ENCODE measurements around the gene PLA2G2F.

PLA2G2F gene

DNA sequence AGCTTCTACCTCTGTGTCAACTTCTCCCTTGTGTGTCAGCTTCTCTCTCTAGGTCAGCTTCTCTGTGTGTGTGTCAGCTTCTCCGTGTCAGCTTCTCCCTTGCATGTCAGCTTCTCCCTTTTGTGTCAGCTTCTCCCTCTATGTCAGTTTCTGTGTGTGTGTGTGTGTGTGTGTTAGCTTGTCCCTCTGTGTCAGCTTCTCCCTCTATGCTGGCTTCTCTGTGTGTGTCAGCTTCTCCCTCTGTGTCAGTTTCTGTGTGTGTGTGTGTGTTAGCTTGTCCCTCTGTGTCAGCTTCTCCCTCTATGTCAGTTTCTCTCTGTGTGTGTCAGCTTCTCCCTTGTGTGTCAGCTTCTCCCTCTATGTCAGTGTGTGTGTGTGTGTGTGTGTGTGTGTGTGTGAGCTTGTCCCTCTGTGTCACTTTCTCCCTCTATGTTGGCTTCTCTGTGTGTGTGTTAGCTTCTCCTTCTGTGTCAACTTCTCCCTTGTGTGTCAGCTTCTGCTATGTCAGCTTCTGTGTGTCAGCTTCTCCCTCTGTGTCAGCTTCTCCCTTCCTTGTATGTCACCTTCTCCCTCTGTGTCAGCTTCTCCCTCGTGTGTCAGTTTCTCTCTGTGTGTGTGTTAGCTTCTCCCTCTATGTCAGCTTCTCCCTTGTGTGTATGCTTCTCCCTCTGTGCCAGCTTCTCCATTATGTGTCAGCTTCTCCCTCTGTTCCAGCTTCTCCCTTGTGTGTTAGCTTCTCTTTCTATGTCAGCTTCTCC lies 40.4 kb downstream of the PLA2G2F start:
- DNase-seq (ENCODE audit: low spot score in 2 of 2) = no peak
- Histone ChIP-seq H3K9me3 (no peaks in the 10 kb centered on the region), H3K4me1 (no peaks in the 10 kb centered on the region), H3K4me3 (no peak overlapping the region), H3K36me3 (replicated peaks) (no peaks in the 10 kb centered on the region), H3K27me3 (ENCODE audit: low read depth) (peaks cover 2% of the 10 kb centered on the region; the same call in 1 of the 2 replicates)
- in situ Hi-C loops (cut with MboI; ENCODE audit: low sequenced_read_pairs) = no loop called here

- Histone ChIP-seq H3K9me3 (no peaks in the 10 kb centered on the region), H3K36me3 (replicated peaks) (no peaks in the 10 kb centered on the region), H3K4me1 (no peaks in the 10 kb centered on the region), H3K4me3 (no peak overlapping the region), H3K27me3 (ENCODE audit: low read depth) (peaks cover 7% of the 10 kb centered on the region)
- no peak for DNase-seq (ENCODE audit: low spot score in 2 of 2)
- in situ Hi-C loops (cut with MboI; ENCODE audit: low sequenced_read_pairs) = no loop called here
Observed at GRCh38 chr1:20180129-20180843, 41.2 kb downstream of the PLA2G2F start.

GRCh38 chr1:20180844-20181207 lies 41.7 kb downstream of the PLA2G2F start:
- in situ Hi-C loops (cut with MboI; ENCODE audit: low sequenced_read_pairs) = no loop called here
- DNase-seq (ENCODE audit: low spot score in 2 of 2) = no peak

DNA sequence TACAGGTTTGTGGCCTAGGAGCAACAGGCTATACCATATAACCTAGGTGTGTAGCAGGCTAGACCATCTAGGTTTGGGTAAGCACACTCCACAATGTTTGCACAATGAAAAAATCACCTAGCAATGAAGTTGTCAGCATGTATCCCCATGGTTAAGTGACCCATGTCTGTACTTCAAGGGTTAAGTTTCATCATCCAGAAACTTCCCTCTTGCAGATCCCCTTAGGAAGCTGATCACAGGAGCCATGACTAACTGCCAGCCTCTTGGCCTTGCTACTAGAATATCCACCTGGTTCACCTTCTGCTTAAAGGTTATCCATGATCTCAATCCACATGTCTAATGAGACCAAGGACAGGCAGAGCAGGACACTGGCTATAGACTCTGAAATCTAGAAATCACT lies 43.3 kb downstream of the PLA2G2F start:
- no peak for DNase-seq (ENCODE audit: low spot score in 2 of 2)
- in situ Hi-C loops (cut with MboI; ENCODE audit: low sequenced_read_pairs) = no loop called here
- Histone ChIP-seq H3K4me3 (no peak overlapping the region), H3K27me3 (ENCODE audit: low read depth) (peaks cover 21% of the 10 kb centered on the region), H3K4me1 (no peaks in the 10 kb centered on the region), H3K9me3 (no peaks in the 10 kb centered on the region), H3K36me3 (replicated peaks) (no peaks in the 10 kb centered on the region)

More at GRCh38 chr1:20180844-20181207, 41.7 kb downstream of the PLA2G2F start:
- Histone ChIP-seq H3K9me3 (no peaks in the 10 kb centered on the region), H3K4me3 (no peak overlapping the region), H3K27me3 (ENCODE audit: low read depth) (peaks cover 11% of the 10 kb centered on the region), H3K4me1 (no peaks in the 10 kb centered on the region), H3K36me3 (replicated peaks) (no peaks in the 10 kb centered on the region)

DNA sequence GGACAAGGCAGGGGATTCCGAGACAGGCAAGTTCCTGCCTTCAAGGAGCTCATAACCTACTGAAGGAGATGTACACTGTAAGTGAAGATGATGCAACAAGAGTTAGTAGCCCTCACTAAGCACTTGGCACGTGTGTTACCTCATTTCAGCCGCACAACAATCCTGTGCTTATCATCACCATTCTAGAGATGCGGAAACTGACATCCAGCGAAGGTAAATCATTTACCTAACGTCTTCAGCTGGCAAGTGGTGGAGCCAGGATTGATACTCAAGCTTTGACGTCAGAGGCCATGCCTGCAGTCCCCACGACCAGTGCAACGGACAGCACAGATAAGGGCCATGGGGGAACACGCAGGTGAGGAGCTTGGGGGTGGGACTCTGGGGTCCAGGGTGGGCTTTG lies 43.9 kb downstream of the PLA2G2F start:
- Histone ChIP-seq H3K27me3 (ENCODE audit: low read depth) (peaks cover 27% of the 10 kb centered on the region), H3K36me3 (replicated peaks) (no peaks in the 10 kb centered on the region), H3K9me3 (no peaks in the 10 kb centered on the region), H3K4me3 (no peak overlapping the region), H3K4me1 (no peaks in the 10 kb centered on the region)
- in situ Hi-C loops (cut with MboI; ENCODE audit: low sequenced_read_pairs) = no loop called here
- DNase-seq (ENCODE audit: low spot score in 2 of 2) = no peak

GRCh38 chr1:20183616-20184271 lies 44.6 kb downstream of the PLA2G2F start:
- no peaks in the 10 kb centered on the region for H3K36me3 ChIP-seq (replicated peaks)
- H3K4me1 ChIP-seq = no peaks in the 10 kb centered on the region
- peaks cover 34% of the 10 kb centered on the region for H3K27me3 ChIP-seq (ENCODE audit: low read depth)
- DNase-seq (ENCODE audit: low spot score in 2 of 2) = no peak
- H3K4me3 ChIP-seq = no peak overlapping the region
- in situ Hi-C loops (cut with MboI; ENCODE audit: low sequenced_read_pairs) = no loop called here
- H3K9me3 ChIP-seq = no peaks in the 10 kb centered on the region

DNA sequence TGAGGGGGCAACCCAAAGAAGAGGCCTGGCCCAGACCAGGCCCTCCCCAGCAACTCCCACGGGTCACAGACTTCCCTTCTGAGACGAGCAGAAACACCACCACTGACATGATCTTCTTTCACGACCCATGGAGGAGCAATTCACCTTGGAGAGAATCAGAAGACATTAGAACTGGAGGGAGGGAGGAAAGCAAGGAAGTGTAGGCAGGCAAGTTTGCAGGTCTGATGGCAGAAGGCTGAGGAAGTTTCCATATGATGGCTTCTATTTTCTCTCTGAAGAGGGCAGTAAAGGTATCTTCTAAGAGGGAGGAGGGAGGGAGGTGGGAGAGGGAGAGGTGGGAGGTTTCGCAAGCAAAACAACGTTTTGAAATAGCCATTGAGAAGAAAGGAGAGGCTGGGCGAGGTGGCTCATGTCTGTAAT lies 45.4 kb downstream of the PLA2G2F start:
- Histone ChIP-seq H3K27me3 (ENCODE audit: low read depth) (peaks cover 37% of the 10 kb centered on the region), H3K36me3 (replicated peaks) (no peaks in the 10 kb centered on the region), H3K4me1 (no peaks in the 10 kb centered on the region), H3K4me3 (no peak overlapping the region), H3K9me3 (no peaks in the 10 kb centered on the region)
- in situ Hi-C loops (cut with MboI; ENCODE audit: low sequenced_read_pairs) = no loop called here
- DNase-seq (ENCODE audit: low spot score in 2 of 2) = no peak

DNA sequence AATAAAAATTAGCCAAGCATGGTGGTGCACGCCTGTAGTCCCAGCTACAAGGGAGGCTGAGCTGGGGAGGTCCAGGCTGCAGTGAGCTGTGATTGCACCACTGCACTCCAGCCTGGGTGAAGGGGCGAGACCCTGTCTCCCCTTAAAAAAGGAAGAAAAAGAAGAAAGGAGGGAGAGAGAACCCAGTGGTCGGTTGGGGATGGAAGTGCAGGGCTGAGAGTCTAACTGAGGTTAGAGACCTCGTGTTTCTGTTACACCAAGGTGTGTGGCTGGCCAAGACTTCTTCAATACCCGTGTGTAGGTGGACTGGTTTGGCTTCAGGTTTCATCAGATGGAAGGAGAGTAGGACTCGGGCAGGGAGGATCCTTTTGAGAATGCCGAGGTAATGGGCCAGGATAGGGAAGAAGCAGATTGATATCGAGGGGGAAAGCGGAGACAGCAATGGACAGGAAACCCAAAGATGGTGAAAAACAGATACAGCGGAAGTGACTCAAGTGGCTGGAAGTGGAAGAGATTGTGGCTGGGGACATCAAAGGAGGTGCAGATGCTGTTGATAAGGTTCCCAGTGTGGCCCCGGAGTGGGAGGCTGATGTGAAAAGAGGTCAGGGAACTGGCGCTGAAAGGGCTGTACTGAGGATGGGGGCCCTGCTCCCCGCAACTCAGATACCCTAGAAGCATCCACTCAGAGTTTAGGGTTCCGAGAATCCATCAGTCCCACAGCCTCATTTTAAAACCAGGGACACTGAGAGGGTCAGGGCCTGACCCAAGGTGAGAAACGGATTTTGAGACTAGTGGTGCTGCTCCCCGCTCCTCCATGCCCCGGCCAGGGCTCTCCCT lies 46.1 kb downstream of the PLA2G2F start:
- no peaks in the 10 kb centered on the region for H3K9me3 ChIP-seq
- H3K36me3 ChIP-seq (replicated peaks) = no peaks in the 10 kb centered on the region
- peaks cover 43% of the 10 kb centered on the region for H3K27me3 ChIP-seq (ENCODE audit: low read depth)
- no peak for DNase-seq (ENCODE audit: low spot score in 2 of 2)
- H3K4me1 ChIP-seq = no peaks in the 10 kb centered on the region
- in situ Hi-C loops (cut with MboI; ENCODE audit: low sequenced_read_pairs) = no loop called here
- no peak overlapping the region for H3K4me3 ChIP-seq

GRCh38 chr1:20185834-20186782 lies 47.0 kb downstream of the PLA2G2F start, which contains the start of the genes PLA2G2C and UBXN10:
Gene PLA2G2C, minus strand, starts transcription at chr1:20186518. Its CDS starts 9,155 bp downstream, at chr1:20177363.
Gene UBXN10, plus strand, starts transcription at chr1:20186096. Its CDS starts 4,466 bp downstream, at chr1:20190562.
- no peaks in the 10 kb centered on the region for H3K9me3 ChIP-seq
- in situ Hi-C loops (cut with MboI; ENCODE audit: low sequenced_read_pairs) = no loop called here
- peak in 1 of 2 experiments; percentile 28 for DNase-seq (ENCODE audit: low spot score in 2 of 2)
- H3K27me3 ChIP-seq (ENCODE audit: low read depth) = peaks cover 45% of the 10 kb centered on the region
- no peak within 1 kb of the TSS for H3K4me3 ChIP-seq
- no peaks in the 10 kb centered on the region for H3K36me3 ChIP-seq (replicated peaks)
- H3K4me1 ChIP-seq = no peaks in the 10 kb centered on the region

DNA sequence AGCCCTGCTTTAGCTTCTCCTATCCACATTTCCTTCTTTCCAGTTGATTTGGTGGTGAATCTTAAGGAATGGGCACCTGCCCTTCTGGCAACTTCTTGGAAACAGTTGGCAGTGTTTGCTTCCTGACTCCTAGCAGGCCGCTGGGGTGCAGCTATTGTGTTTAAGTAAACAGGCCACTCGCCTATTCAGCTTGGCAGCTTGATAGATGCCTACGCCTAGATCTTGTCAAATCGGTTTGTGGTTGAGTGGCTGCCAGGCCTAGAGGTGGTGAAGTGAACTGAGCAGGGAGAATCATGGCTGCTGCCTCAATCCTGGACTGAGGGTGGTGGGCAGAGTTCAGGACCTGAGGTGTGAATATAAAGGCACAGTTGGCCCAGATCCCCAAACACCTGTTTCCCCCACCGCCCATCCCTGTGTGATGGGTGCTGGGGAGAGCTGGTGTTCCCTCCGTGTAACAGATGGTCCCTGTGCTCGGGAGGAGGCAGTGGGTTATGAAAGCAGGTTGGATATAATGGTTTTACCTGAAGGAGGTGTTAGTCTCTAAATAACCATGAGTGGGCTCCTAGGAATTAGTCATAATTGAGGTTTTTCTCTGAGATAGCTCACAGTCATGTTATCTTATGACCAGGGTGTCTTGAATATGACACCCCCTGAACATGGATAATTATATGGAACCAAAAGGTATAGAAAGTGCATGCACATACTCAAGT lies 48.1 kb downstream of the PLA2G2F start:
- Histone ChIP-seq H3K4me1 (no peaks in the 10 kb centered on the region), H3K4me3 (no peak overlapping the region), H3K9me3 (no peaks in the 10 kb centered on the region), H3K36me3 (replicated peaks) (no peaks in the 10 kb centered on the region), H3K27me3 (ENCODE audit: low read depth) (peaks cover 50% of the 10 kb centered on the region)
- in situ Hi-C loops (cut with MboI; ENCODE audit: low sequenced_read_pairs) = no loop called here
- no peak for DNase-seq (ENCODE audit: low spot score in 2 of 2)

DNA sequence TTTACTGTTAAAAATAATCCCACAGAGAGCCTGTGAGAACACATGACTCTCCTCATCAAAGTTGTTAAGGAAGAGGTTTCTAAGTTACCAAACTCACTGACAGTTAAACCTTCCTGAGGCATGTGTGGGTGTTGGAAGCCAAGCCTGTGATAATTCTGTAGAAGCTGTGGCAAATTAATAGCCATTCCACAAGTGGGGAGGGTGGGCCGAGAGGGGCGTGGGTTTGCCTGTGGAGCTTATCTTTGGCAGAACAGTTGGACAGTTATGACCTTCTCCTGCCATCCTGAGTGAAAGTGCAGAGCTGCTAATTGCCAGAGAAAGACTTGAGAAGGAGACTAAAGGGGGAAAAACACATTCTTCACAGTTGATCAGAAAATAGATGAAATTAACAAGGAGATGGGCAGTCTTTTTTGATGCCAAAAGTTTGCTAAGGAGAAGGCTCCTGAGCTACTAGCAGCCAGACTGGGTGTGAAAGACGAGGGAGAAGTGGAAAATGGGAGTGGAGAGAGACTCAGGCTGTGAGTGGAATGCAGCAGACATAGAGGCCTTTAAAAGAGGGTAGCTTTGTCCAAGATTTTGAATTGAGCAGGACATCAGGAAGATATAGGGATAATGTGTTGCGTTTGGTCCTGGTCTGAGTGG lies 48.8 kb downstream of the PLA2G2F start:
- no peak for DNase-seq (ENCODE audit: low spot score in 2 of 2)
- in situ Hi-C loops (cut with MboI; ENCODE audit: low sequenced_read_pairs) = no loop called here
- no peaks in the 10 kb centered on the region for H3K4me1 ChIP-seq
- H3K9me3 ChIP-seq = no peaks in the 10 kb centered on the region
- no peak overlapping the region for H3K4me3 ChIP-seq
- no peaks in the 10 kb centered on the region for H3K36me3 ChIP-seq (replicated peaks)
- peaks cover 48% of the 10 kb centered on the region for H3K27me3 ChIP-seq (ENCODE audit: low read depth)

DNA sequence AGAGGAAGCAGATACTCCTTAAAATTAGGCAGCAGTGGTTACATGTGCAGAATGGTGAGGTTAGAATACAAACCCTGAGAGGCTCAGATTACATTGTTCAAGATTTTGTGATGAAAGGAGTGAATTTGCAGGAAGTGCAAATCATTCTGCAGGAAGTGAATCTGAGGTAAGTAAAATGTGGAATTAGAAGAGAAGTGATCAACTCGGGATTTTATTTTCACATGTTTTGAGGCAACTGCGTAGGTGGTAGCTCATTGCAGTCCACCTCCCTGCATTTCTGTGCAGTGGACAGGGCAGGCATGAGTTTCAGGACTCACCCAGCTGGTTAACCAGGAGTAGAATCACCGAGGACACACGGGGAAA lies 49.3 kb downstream of the PLA2G2F start:
- no peak for DNase-seq (ENCODE audit: low spot score in 2 of 2)
- Histone ChIP-seq H3K27me3 (ENCODE audit: low read depth) (peaks cover 48% of the 10 kb centered on the region), H3K4me3 (no peak overlapping the region), H3K4me1 (no peaks in the 10 kb centered on the region), H3K9me3 (no peaks in the 10 kb centered on the region), H3K36me3 (replicated peaks) (no peaks in the 10 kb centered on the region)
- in situ Hi-C loops (cut with MboI; ENCODE audit: low sequenced_read_pairs) = no loop called here

Measured in HAP-1 (cell line).